GM10266 (cell line): Measurements from ENCODE around the gene UAP1L1.

Source experiments
- DNase-seq: peaks from one replicate; pipeline ENCODE4 v3.0.0; 2012; ENCODE audit errors: extremely low spot score
- CTCF ChIP-seq: IDR thresholded peaks from 2 replicates; pipeline ENCODE4 v1.5.1; 2012; ENCODE audit warnings: mild to moderate bottlenecking, low read depth; ENCODE audit not compliant: control insufficient read depth, insufficient read depth; ENCODE audit errors: missing control alignments

Gene UAP1L1

GRCh38 chr9:137077010-137077747 is at the start of gene UAP1L1:
Gene UAP1L1 (plus strand): TSS chr9:137077517. CDS start chr9:137077533, 16 bp downstream.
- no peak for TF ChIP-seq CTCF
- peak; percentile 93 for DNase-seq

- peak; percentile 67 for TF ChIP-seq CTCF
- DNase-seq: peak; percentile 88
Observed at GRCh38 chr9:137028263-137029057, 48.9 kb upstream of the UAP1L1 start.

- DNase-seq: peak; percentile 87
Observed at GRCh38 chr9:137029058-137029936, 48.0 kb upstream of the UAP1L1 start.

GRCh38 chr9:137030006-137030405 is 47.3 kb upstream of the UAP1L1 start:
- DNase-seq: no peak

More at GRCh38 chr9:137029058-137029936, 48.0 kb upstream of the UAP1L1 start:
- peak; percentile 97 for TF ChIP-seq CTCF

GRCh38 chr9:137030538-137031527 is 46.5 kb upstream of the UAP1L1 start:
- no peak for DNase-seq
- no peak for TF ChIP-seq CTCF

More at GRCh38 chr9:137030006-137030405, 47.3 kb upstream of the UAP1L1 start:
- no peak for TF ChIP-seq CTCF

GRCh38 chr9:137031904-137032640 is 45.2 kb upstream of the UAP1L1 start, which contains the start of gene FUT7:
Gene FUT7 (minus strand): TSS chr9:137032088. CDS start chr9:137031991, 97 bp downstream.
- TF ChIP-seq CTCF: no peak
- DNase-seq: no peak
